Ovary (tissue), 3 donors: ENCODE data around the gene REV1.

Experiments
- CTCF ChIP-seq, 3 donors: fragments of 450-650 bp in 2 of 3; fragments of 200-600 bp in 1 of 3; IDR thresholded peaks; one replicate each; pipeline versions ENCODE4 v1.5.1 to v1.8.0; 2016 to 2022; ENCODE audit warnings: antibody characterized with exemption in 3 of 3, mild to moderate bottlenecking in 1 of 3
- POLR2A ChIP-seq: fragments of 450-650 bp; IDR thresholded peaks from one replicate; pipeline ENCODE4 v1.6.1; 2017; ENCODE audit warnings: antibody characterized with exemption, mild to moderate bottlenecking, moderate library complexity
- donor health status: DM: no; HTN: no; CAD: no.

DNA sequence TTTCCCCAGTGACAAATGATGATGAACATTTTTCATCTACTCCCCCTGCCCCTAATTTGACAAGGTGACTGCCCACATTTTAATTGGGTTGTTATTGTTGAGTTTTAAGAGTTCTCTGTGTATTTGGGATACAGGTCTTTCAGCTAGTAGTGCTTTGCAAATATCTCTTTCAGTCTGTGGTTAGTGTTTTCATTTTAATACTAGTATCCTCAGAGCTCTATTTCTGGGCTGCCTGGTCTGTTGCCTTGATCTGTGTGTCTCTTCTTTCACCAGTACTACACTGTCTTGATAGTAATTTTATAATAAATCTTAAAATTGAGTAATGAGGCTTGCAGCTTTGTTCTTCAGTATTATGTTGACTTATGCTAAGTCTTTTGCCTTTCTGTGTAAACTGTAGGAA is 133.0 kb downstream of the REV1 start:
- TF ChIP-seq POLR2A (no peak), CTCF (IDR thresholded peaks at IDR 0.05) (no peak)
